MM.1S (cell line): ENCODE data around the gene NABP1.

Experiments
- CTCF ChIP-seq: fragments of 300-600 bp; sonication (generic); IDR thresholded peaks from 2 replicates; pipeline ENCODE4 v1.5.1; 2016; ENCODE audit warnings: antibody characterized with exemption, low read length, mixed read lengths
- EZH2phosphoT487 ChIP-seq: fragments of 300-600 bp; sonication (generic); IDR thresholded peaks from 2 replicates; pipeline ENCODE4 v1.6.1; 2018; ENCODE audit warnings: antibody characterized with exemption, low read length

GRCh38 chr2:191686729-191687128, 8.8 kb downstream of the NABP1 start:
- TF ChIP-seq CTCF = no peak
- no peak for TF ChIP-seq EZH2phosphoT487
